GM12878 (cell line): ENCODE data around the gene HIKESHI. TPM values are rescaled to one million over a fixed set of nuclear protein-coding genes. Genes with fewer than 3 reads are reported as not detected.

Source experiments
- ATAC-seq: fragments of 200-7000 bp; cut with Tn5 transposase; 3 replicates; pipeline ENCODE4 v1.9.1; 2020; ENCODE audit warnings: mild to moderate bottlenecking, moderate library complexity
- BruUV-seq: library from RNA; stranded (reverse); fragments of 400-500 nt; replicated peaks from 2 replicates; lab custom pipeline; 2021; lab: Mats Ljungman, UMichigan
- CTCF ChIA-PET: fragments of 300-600 bp; sonication (Branson Sonifier 250); formaldehyde crosslinking; extraction: SDS; loops from one replicate; lab custom pipeline; 2021; ENCODE audit warnings: inconsistent platforms; lab: Yijun Ruan, JAX
- POLR2A ChIA-PET: fragments of 350-600 bp; formaldehyde crosslinking; extraction: SDS; loops from one replicate; lab custom pipeline; 2021; ENCODE audit warnings: inconsistent platforms; lab: Charles Lee
- RAD21 ChIA-PET: fragments of 300-600 bp; sonication (Branson Sonifier 250); formaldehyde crosslinking; loops from one replicate; lab custom pipeline; 2023; ENCODE audit warnings: antibody characterized with exemption; ENCODE audit not compliant: unreplicated experiment; lab: Charles Lee
- SMC1A ChIA-PET: fragments of 300-600 bp; sonication (Branson Sonifier 250); formaldehyde crosslinking; loops from one replicate; lab custom pipeline; 2023; ENCODE audit not compliant: unreplicated experiment, uncharacterized antibody; lab: Charles Lee
- DNase-seq: peaks from one replicate; pipeline ENCODE4 v3.0.0-alpha.2; 2011; ENCODE audit warnings: low read depth, low spot score
- FAIRE-seq: peaks from 3 replicates; lab custom pipeline; 2011; peaks lifted over from hg19 to GRCh38; lab: Jason Lieb, UNC
- H2AFZ ChIP-seq: 2 replicates; pipeline ENCODE4 v1.6.0; 2011; ENCODE audit warnings: low read depth, low read length, control low read depth; ENCODE audit not compliant: control insufficient read depth
- H3K27ac ChIP-seq: 2 replicates; pipeline ENCODE4 v1.5.1; 2011; ENCODE audit warnings: control low read depth; ENCODE audit not compliant: control insufficient read depth, insufficient read depth
- H3K27me3 ChIP-seq, 2 experiments: replicated peaks in 1 of 2; 2 replicates each; pipeline versions ENCODE4 v1.6.0 to v1.6.1; 2011; ENCODE audit warnings: low read length in 1 of 2; ENCODE audit not compliant: control insufficient read depth in 2 of 2, insufficient read depth in 2 of 2
- H3K36me3 ChIP-seq, 2 experiments: 2 replicates each; pipeline ENCODE4 v1.5.1; 2011; ENCODE audit warnings: low read length in 1 of 2; ENCODE audit not compliant: control insufficient read depth in 2 of 2, insufficient read depth in 2 of 2
- H3K4me1 ChIP-seq: 2 replicates; pipeline ENCODE4 v1.6.1; 2011; ENCODE audit warnings: mild to moderate bottlenecking, low read length, moderate library complexity, mixed read lengths; ENCODE audit not compliant: control insufficient read depth, insufficient read depth
- H3K4me2 ChIP-seq: 2 replicates; pipeline ENCODE4 v1.6.0; 2011; ENCODE audit warnings: control low read depth; ENCODE audit not compliant: control insufficient read depth, insufficient read depth
- H3K4me3 ChIP-seq: fragments of 200-600 bp; sonication (generic); 2 replicates; pipeline ENCODE4 v1.5.1; 2016
- H3K79me2 ChIP-seq: 2 replicates; pipeline ENCODE4 v1.6.0; 2011; ENCODE audit warnings: low read length; ENCODE audit not compliant: control insufficient read depth, insufficient read depth
- H3K9ac ChIP-seq: 2 replicates; pipeline ENCODE4 v1.8.0; 2011; ENCODE audit warnings: low read length, control low read depth, mixed read lengths; ENCODE audit not compliant: control insufficient read depth, insufficient read depth
- H3K9me3 ChIP-seq: replicated peaks from 3 replicates; pipeline ENCODE4 v1.5.1; 2011; ENCODE audit warnings: mild to moderate bottlenecking, low read length; ENCODE audit not compliant: control insufficient read depth, insufficient read depth
- H4K20me1 ChIP-seq: 2 replicates; pipeline ENCODE4 v1.6.0; 2011; ENCODE audit not compliant: control insufficient read depth, insufficient read depth
- ASH2L ChIP-seq: fragments of 300-600, 200-600 bp; sonication (generic); IDR thresholded peaks from 2 replicates; pipeline ENCODE4 v1.6.1; 2017; ENCODE audit warnings: low read depth, mild to moderate bottlenecking, borderline replicate concordance
- E2F8 ChIP-seq: fragments of 450-650 bp; IDR thresholded peaks from 2 replicates; pipeline ENCODE4 v1.6.1; 2018; ENCODE audit warnings: mild to moderate bottlenecking, low read depth, moderate library complexity; ENCODE audit not compliant: partially characterized antibody
- FOS ChIP-seq: IDR thresholded peaks from 3 replicates; pipeline ENCODE4 v1.6.1; 2011; ENCODE audit warnings: borderline replicate concordance; ENCODE audit not compliant: insufficient read length; ENCODE audit errors: extremely low read depth
- GATAD2B ChIP-seq: fragments of 450-650 bp; conservative IDR thresholded peaks from 2 replicates; pipeline ENCODE4 v1.6.1; 2017; ENCODE audit warnings: low read depth, mild to moderate bottlenecking, moderate library complexity
- SKIL ChIP-seq: fragments of 450-650 bp; IDR thresholded peaks from 2 replicates; pipeline ENCODE4 v1.6.1; 2017; ENCODE audit warnings: mild to moderate bottlenecking, low read depth, inconsistent platforms; ENCODE audit not compliant: poor library complexity, severe bottlenecking
- STAT3 ChIP-seq: IDR thresholded peaks from 2 replicates; pipeline ENCODE4 v1.6.1; 2011; ENCODE audit warnings: low read depth, low read length, improper control_type of control experiment
- TBL1XR1 ChIP-seq: IDR thresholded peaks from 2 replicates; pipeline ENCODE4 v1.6.1; 2012; ENCODE audit warnings: low read depth, low read length, improper control_type of control experiment
- ZNF687 ChIP-seq: fragments of 450-650 bp; IDR thresholded peaks from 2 replicates; pipeline ENCODE4 v1.6.1; 2017; ENCODE audit warnings: mild to moderate bottlenecking, moderate library complexity
- WGBS: methylation state at CpG from one replicate; pipeline ENCODE4 v1.1.6; 2016; ENCODE audit warnings: low lambda C conversion rate; ENCODE audit not compliant: insufficient replicate concordance, insufficient coverage; ENCODE audit errors: missing lambda C conversion rate; 5-methylcytosine and 5-hydroxymethylcytosine counted together
- in situ Hi-C: fragments of 300-500 bp; cut with MboI; formaldehyde crosslinking; loops from 9 replicates; pipeline ENCODE4 v1.14.3; 2018; ENCODE audit warnings: mixed read lengths
- intact Hi-C: fragments of 100-400 bp; cut with micrococcal nuclease; formaldehyde crosslinking; loops from one replicate; pipeline ENCODE4 v1.14.2; 2022; ENCODE audit not compliant: unreplicated experiment
- polyA plus RNA-seq, 11 experiments: library from polyadenylated mRNA; depleted of rRNA in 4 of 11; unstranded in 6 of 11; stranded (reverse) in 5 of 11; fragments of >200 nt; fragmentation: Nextera tagmentation in 4 of 11; fragmentation: Illumina TruSeq in 1 of 11; extraction: Ambion mirVana in 4 of 11; extraction: Trizol in 1 of 11; gene quantifications; 1 replicate in 1 of 11; 2 replicates in 10 of 11; pipeline versions ENCODE4 v1.2.1 to v1.2.3, GENCODE V29; 2011 to 2016; ENCODE audit warnings: inconsistent platforms in 2 of 11, missing spikeins in 2 of 11, low read depth in 1 of 11
- total RNA-seq, 4 experiments: library from RNA; depleted of rRNA in 3 of 4; stranded (reverse); fragments of >200 nt in 3 of 4; fragmentation: Illumina TruSeq in 1 of 4; extraction: Trizol in 1 of 4; gene quantifications; 2 replicates each; pipeline versions ENCODE4 v1.2.1 to v1.2.3, GENCODE V29; 2013 to 2021

HIKESHI gene
- total and polyA plus RNA-seq, 10 of the 15 experiments (the other 5 are each of a cell fraction or from before 2014, with no cell fraction given) = 42.3 to 228 (median 85.7) TPM

GRCh38 chr11:86302092-86302793 lies at the start of gene HIKESHI (continued):
- TF ChIP-seq SKIL (no peak), ASH2L (peak; percentile 98)
- TF ChIP-seq, all 136 proteins: peak for 67

- peak; percentile 92 for FAIRE-seq
- Histone ChIP-seq H3K27ac (peak overlapping the region; percentile 74), H3K27me3 (no peaks in the 10 kb centered on the region), H3K4me2 (peak overlapping the region; percentile 92), H3K4me1 (peaks cover 23% of the 10 kb centered on the region), H3K9me3 (no peaks in the 10 kb centered on the region), H3K4me3 (peak overlapping the region; percentile 54), H3K9ac (no peak overlapping the region), H3K36me3 (peaks cover 6 to 14% of the 10 kb centered on the region in 2 experiments), H2AFZ (no peak overlapping the region), H4K20me1 (no peaks in the 10 kb centered on the region), H3K79me2 (peaks cover 71% of the 10 kb centered on the region)
- ATAC-seq = peak; percentile 71
- CTCF ChIA-PET = no interaction called here
- in situ Hi-C loops (no loop called here), intact Hi-C loops (no loop called here)
- RAD21 ChIA-PET = interaction anchor here (1.7 kb wide), 1 partner anchor 9 kb away, joined by 5 read pairs; no protein-coding TSS in a partner anchor
- peak; percentile 59 for DNase-seq
- POLR2A ChIA-PET = interaction anchor here (1.0 kb wide), 1 partner anchor 186 kb away, joined by 3 read pairs; no protein-coding TSS in a partner anchor
- 5% methylated on average over 1 of the region's 1 CpG for WGBS
- SMC1A ChIA-PET = interaction anchor here (0.7 to 1.7 kb wide), 7 partner anchors 9 to 210 kb away, joined by 3 to 6 read pairs (median 3); no protein-coding TSS in a partner anchor
- BruUV-seq = no TSS peak
- TF ChIP-seq SKIL = peak; percentile 80
- TF ChIP-seq STAT3 = no peak
- no peak for TF ChIP-seq FOS
- TF ChIP-seq ZNF687 = 0 out of 2 replicates have a peak, but pooled peaks have one; percentile 18
- TF ChIP-seq GATAD2B = no peak
- peak; percentile 64; the same call in 1 of the 2 replicates for TF ChIP-seq TBL1XR1
- TF ChIP-seq E2F8 = peak; percentile 18
These were observed 46.1 kb upstream of the HIKESHI start for GRCh38 chr11:86255896-86256295.
